Stimulated activated naive CD8-positive, alpha-beta T cell treated with anti-CD3 and anti-CD28 coated beads, Interleukin-15, Interleukin-2, amounts not matched to agents 100 U/mL and 50 U/mL, for 24 hours (primary cell): ENCODE measurements around the gene TEX38.
"Not testable (repeated sequence)": the region's sequence is repeated elsewhere in the genome, so short reads cannot be mapped to it uniquely, and the experiment has no call there.

Experiments used
- ATAC-seq: fragments of 150-1000 bp; cut with Tn5 transposase; one replicate; pipeline ENCODE4 v1.10.0; 2021
- DNase-seq: peaks from one replicate; pipeline ENCODE4 v3.0.0; 2021

Gene TEX38

DNA sequence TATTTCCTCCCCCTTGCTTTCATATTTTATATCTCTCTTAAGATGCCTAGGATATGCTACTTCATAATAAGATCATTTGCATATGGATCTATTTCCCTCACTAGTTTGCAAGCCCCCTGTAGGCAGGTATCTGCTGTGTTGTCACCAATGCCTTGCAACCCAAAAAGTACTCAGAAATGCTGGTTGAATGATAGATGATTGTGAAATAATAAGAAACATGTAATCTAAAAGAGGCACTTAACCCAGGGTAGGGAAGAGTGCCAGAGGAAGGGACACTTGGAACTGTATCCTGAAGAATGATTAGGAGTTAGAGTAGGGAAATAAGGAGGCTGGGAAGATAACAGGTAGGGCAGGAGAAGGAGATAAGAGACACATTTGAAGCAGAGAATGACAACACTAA is 15.8 kb upstream of the TEX38 start:
- no peak for ATAC-seq
- DNase-seq = no peak

DNA sequence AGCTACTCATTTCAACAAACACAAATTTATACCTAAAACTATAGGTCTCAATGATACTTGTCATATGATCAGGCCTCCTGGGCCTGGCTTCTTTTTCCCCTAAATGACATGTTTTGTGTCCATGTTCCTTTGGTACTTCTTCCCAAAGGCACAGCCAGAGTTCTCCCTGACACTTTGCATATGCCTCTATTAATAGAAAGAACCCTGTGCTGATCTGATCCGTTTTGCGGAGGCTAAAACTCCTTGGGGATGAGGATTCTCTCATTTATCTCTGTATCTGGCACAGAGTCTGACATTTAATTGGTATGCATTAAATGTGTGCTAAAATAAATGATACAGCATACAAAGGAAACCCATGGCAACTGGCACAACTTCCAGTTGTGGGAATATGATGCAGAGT is 15.0 kb upstream of the TEX38 start:
- no peak for DNase-seq
- ATAC-seq = no peak

DNA sequence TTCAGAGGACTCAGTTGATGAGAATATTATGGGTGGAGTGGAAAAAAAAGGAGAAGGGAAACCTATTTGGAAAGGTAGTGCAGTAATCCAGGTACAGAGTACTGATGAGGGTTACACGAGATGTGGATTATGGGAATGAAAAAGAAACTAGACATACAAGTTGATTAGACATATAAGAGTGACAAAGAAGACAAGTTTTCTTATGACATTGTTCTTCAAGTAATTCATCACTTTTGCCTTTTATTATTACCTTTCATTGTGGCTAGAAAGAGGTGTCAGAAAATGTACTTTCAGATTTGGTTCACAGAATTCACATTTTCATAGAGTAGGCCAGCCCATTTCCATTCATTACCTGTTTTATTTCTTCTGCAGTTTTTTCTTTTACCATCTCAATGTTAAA is 13.9 kb upstream of the TEX38 start:
- DNase-seq (no peak), ATAC-seq (no peak)

DNA sequence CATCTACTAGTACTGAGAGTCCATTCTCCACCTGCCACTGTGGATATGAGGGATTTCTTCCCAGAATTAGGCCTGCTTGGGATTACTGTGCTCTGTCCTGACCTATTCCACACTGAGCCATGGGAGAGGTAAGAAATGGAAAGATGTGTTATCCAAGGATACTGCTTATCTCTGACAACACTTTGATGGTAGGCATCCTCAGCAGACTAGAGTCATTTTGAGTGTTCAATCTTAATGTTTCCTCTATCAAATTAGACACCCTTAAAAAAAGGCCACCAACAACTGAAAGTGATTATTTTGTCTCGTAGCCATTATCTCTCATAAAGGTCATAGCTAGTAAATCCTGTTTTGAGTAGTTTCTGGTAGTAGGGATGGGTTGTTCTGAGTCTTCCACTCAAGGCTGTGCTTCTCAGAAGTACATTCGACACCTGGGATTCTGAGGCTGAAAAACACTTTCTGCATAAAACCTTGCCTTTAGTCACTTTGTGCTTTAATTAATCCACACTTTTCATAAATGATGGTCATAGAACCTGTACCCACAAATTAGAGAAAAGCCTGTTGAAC is 12.3 kb upstream of the TEX38 start:
- ATAC-seq (no peak), DNase-seq (no peak)

DNA sequence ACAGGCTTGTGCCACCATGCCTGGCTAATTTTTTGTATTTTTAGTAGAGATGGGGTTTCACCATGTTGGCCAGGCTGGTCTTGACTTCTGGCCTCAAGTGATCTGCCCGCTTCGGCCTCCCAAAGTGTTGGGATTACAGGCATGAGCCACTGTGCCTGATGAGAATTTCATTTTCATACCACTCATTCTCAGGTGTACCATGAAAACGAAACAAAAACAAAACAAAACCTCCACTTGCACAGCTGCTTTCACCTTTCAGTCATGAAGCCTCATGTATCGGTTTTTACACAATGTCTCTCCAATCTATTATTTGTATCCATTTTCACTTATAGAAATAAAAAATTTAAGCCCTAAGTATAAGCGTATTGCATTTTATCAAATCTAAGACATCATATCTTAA is 11.5 kb upstream of the TEX38 start:
- not testable (repeated sequence) for ATAC-seq, DNase-seq

DNA sequence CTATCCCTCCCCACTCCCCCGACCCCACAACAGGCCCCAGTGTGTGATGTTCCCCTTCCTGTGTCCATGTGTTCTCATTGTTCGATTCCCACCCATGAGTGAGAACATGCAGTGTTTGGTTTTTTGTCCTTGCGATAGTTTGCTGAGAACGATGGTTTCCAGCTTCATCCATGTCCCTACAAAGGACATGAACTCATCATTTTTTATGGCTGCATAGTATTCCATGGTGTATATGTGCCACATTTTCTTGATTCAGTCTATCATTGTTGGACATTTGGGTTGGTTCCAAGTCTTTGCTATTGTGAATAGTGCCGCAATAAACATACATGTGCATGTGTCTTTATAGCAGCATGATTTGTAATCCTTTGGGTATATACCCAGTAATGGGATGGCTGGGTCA is 8.7 kb upstream of the TEX38 start:
- not testable (repeated sequence) for DNase-seq, ATAC-seq

DNA sequence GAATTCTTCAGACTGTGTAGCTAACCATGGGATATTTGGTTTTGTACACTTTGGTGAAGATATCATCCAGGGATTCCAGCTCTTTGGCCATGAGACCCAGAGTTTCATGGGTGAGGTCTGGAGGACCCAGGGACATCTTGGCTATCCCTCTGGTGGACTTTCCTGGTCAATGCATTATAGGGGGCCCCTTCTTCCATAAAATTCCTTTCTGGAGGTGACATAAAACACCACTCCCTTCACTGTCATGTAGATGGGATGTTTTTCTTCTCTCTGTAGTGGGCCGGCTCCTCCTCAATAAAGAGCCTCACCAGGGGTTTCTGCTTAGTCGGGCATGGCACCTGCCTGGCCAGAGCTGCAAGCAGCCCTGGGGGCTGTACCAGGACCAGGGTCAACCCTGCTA is 5.7 kb upstream of the TEX38 start:
- ATAC-seq = no peak
- no peak for DNase-seq

DNA sequence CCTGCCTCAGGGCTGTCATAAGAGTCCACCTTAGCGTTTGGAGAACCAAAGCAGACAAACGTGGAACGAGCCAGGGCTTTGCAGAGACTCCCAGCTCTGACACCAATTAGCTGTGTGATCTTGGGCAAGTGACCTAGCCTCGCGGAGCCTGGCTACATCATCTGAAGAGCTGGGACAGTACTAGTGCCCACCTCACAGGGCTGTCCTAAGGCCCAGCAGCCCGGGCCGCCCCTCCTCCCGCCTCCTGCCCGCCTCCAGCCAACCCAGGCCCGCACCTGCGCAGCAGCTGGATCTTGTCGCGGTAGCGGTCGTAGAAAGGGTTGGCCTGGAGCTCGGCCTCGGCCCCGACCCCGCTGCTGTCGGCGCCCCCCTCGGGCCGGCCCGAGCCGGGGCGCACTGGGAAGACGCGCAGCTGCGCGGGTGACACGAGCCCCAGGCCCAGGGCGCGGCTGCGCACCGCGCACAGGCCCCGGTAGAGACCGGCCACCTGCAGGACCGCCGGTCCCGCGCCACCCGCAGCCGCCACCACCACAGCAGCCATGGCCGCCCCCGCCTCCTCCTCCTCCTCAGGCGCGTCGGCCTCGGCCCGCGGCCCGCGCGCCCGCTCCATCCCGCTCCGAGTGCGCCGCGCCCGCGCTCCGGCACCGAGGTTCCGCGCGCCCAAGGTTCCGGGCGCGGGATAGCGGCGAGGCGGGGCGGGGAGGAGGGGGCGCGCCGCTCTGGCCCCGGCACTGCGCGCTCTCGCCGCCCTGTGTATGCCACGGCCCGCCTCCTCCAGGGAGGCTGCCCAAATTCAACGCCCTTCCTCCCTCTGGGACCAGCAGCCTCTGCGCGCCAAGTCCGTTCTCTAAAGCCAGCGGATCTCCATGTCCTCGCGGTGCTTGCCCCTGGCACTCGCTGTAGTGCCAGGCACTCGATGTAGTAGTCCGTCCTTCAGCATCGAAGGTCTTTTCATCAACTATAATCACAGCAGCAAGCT is 3.6 kb upstream of the TEX38 start, which contains the start of gene ATPAF1:
ATPAF1 (minus strand) TSS at position 583 of the 979 bp plus-strand sequence; CDS start at position 541, 42 bp downstream.
- DNase-seq = peak; percentile 71
- peak; percentile 92 for ATAC-seq

DNA sequence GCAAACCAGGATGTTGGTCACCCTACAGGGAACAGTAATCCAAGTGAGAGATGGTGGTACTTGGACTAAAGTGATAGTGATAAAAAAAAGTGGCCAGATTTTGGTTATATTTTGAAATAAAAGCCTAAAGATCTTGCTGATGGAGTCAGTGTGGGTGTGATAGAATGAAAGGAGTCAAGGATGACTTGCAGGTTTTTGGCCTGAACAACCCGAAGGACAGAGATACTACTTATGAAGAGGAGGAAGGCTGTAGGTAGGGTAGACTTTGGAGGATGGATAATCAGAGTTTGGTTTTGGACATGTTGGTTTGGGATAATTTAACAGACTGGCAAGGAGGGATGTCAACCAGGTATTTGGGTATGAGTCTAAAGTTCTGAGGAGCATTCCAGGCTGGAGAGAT is 1.5 kb upstream of the TEX38 start:
- ATAC-seq (no peak), DNase-seq (no peak)

DNA sequence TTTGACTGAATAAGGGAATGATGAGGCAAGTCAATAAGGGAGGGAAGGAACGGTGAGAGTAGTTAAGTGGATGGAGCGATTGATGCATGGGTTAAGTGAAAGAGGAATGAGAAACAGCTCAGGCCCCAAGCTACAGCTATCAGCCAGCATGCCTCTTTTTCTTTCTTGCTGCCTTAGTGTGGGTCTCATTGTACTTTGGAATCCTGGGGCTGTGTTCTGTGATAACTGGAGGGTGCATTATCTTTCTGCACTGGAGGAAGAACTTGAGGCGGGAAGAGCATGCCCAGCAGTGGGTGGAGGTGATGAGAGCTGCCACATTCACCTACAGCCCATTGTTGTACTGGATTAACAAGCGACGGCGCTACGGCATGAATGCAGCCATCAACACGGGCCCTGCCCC is 1.0 kb downstream of the TEX38 start:
- ATAC-seq (no peak), DNase-seq (no peak)

DNA sequence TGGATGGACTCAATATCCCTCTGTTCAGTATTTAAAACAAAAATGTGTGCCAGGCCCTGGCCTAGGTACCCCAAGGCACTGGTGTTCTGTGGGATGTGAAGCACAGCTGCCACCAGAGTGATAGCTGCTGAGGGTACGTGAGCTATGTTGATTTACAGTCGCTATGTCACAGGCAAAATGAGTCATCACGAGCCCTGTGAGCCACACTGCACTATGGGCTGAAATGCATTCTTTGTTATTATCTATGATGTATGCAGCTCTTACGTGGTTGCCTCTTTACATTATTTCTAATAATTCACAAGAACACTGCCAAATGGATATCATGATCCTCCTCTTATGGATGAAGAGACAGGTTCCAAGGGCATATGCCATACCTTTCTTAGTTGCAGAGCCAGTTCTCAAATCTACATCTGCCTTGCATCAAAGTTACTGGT is 2.1 kb downstream of the TEX38 start:
- peak; percentile 83 for ATAC-seq
- no peak for DNase-seq

DNA sequence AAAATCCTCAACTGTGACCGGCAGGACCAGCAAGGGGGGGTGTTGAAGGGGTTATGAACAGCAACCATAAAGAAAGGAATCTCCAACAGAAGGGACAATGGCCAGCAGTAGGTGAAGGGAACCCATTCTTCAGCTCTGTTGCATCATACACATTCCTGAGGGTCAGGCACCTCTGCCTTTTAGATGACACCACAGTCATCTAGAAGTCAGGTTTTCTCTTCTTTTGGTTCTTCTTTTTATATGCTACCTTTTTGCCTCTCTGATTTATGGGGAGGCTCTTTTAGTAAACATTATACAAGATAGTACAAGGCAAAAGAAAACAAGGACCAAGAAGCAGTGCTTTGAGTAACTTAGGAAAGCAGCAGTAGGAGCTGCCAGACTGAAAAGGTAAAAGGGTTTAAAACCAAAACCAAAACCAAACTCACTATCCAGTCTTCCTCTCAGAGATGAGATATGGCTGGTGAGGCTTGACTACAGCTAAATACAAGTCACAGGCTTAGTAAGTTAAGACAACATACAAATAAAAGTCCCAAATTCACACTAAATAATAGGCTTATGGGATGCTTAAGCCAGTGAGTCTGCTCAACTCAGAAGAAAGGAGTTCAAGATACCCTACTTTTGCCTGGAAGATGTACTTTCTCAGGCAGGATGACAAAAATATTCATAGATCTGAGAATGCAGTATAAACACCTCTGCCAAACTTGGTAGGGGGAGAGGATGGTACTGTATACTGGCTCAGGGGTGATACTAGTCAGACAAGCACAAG is 4.1 kb downstream of the TEX38 start:
- DNase-seq (no peak), ATAC-seq (no peak)

DNA sequence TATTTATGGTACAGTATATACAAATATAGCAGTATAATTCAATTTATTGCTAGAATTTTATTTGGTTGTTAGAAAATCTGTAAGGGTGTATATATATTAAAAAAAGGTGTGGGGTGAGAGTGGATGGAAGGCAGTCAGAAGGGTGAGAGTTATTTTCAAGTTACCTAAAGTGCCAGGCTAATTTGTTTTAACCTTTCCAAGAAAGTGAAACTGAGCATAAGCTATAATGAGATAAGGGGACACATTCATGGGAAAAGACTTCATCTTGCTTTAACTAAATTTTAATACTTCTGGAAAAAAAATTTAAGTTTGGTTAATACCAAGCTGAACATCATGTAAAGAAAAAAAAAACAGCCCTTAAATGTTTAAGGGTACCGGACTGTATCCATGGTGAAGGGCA is 4.9 kb downstream of the TEX38 start:
- ATAC-seq (no peak), DNase-seq (no peak)

DNA sequence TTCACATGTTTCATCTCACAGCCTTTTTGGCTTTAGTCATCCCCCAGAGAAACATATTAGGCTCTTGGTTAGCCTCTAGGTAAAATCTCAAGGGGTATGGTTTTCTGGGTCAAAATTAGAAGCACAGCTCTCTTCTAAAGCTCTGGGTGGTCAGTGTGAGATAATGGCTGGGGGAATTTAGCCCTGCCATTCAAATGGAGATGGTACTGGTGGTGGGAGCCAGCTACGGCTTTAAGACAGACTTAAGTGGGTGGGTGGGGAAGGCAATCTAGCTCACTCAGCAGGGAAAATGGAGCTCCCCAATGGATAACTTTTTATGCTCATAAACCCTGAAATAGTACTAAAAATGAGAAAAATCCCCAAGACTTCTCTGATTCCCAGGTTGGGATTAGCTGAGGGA is 5.7 kb downstream of the TEX38 start:
- ATAC-seq = no peak
- no peak for DNase-seq

DNA sequence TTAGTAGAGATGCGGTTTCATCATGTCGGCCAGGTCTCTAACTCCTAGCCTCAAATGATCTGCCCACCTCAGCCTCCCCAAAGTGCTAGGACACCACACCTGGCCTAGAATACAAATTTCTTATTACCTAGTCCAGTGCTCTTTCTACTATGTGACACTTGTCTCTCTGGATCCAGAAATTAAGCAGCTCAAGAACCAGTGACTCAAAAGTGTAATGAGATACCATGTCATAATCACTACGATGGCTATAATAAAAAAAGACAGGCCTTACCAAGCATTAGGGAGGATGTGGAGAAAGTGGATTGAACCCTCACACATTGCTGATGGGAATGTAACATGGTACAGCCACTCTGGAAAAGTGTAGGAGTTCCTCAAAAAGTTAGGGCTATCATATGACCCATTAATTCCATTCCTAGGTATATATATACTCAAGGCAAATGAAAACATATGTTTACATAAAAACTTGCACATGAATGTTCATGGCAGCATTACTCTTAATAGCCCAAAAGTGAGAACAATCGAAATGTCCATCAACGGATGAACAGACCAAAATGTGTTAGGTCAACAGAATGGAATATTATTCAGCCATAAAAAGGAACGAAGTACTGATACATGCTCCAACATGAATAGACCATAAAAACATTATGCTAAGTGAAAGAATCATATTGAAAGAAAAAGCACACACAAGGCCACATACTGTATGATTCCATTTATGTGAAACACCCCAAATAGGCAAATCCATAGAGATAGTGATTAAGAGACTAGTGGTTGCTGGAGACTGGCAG is 8.3 kb downstream of the TEX38 start:
- no peak for DNase-seq
- ATAC-seq = no peak

DNA sequence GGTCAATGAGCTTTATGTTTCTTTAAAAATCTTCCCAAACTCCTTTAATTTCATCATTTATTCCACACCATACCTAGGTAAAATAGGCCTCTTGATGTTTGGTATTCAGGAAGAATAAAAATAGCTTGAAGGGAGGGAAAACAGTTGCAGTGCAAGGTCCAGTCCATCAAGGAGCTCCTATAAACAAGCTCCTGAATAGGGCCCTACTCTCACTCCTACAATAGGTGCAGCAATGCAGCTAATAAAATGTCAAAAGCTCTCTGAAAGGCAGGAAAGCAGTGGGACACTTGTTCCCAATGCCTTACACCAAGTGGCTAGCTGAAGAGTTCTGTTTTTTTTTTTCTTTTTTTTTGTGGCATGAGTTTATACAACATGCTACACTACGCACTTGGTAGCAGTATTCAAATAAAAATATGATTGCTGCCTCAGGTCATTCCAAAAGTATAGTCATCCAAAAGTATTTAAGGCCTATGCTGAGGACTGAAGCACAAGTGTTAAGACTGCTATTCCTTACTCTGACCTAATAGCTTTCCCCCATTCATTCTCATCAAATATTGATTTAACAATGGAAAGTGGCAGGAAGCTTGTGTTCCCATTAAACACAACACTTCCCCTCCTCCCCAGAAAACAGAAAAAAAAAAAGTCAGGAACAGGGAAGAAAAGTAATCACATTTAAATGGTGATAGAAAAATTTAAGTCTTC is 9.8 kb downstream of the TEX38 start:
- ATAC-seq = no peak

DNA sequence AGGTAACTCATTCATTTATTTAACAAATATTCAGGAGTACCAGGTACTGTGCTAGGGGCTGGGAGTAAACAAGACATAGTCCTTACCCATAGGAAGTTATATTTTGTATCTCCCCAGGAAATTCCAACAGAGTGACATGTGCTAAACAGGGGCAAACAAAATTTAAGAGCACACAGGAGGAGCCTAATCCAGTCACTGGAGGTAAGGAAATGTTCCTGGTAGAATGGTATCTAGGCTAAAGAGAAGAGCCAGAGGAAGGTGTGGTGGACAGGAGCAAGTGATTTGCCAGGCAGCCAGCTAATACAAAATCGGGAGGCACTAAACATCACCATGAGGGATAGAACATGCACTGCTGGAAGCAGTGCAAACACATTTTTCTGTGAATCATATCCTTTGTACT is 10.4 kb downstream of the TEX38 start:
- DNase-seq (no peak), ATAC-seq (no peak)

More for the DNA sequence above, 9.8 kb downstream of the TEX38 start:
- DNase-seq = no peak

DNA sequence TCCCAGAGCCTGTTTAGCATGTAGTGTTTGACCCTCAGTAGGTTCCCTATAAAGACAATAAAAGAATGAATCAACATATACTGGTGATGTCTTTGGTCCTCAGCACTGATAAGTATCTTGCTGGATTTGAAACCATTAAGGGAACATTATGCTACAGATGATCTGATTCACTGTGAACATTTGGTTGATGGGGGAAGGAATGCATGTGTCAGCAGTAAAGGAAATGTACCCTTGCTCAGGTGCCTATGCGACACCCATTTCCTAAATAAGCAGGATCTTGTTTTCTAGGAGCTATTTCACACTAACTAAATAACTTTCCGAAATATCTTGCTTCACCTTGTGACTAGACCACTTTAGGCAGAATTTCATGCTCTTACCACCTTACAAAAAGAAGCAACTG is 13.0 kb downstream of the TEX38 start:
- ATAC-seq = no peak
- no peak for DNase-seq

DNA sequence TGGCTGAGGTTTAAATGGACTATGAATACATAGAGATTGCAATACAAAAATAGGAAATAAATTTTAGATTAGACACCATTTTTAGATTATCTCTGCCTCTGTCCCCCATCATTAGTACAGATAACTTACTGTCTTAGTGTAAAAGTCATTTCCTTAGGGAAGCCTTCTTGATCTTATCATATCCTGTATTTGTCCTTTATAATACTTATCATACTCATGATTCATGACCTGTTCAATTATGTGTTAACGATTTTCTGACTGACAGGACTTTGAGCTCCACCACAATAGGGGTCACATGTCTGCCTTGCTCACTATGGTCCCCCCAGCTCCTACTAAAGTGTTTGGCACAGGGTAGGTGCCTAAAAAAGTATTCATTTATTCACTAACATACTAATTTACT is 14.6 kb downstream of the TEX38 start:
- DNase-seq (no peak), ATAC-seq (no peak)

DNA sequence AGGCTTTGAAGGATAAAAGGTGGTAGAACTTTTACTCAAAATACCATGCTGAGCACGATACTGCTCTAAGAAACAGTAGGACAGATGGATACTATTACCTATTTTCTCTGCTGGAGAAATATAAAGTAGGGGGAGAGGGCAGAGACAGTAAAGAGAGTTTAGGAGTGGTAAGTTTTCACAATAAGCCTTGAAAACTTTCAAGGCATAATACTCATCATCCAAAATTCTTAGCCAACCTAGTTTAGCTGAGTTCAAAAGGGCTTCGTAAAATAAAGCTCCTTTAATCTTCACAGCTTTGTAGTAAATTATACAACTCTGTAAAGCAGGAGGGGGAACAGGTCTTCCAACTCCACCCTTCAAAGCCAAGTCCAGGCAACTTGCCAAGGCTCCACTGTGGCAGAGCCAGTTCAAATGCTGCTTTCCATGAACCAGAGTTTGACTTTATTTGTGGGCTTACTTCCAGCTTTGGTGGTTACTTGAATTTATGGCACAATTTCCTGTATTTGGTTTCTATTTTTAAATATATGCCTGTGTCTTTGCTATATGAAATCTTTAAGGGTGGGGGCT is 15.5 kb downstream of the TEX38 start:
- ATAC-seq = no peak
- DNase-seq = no peak

DNA sequence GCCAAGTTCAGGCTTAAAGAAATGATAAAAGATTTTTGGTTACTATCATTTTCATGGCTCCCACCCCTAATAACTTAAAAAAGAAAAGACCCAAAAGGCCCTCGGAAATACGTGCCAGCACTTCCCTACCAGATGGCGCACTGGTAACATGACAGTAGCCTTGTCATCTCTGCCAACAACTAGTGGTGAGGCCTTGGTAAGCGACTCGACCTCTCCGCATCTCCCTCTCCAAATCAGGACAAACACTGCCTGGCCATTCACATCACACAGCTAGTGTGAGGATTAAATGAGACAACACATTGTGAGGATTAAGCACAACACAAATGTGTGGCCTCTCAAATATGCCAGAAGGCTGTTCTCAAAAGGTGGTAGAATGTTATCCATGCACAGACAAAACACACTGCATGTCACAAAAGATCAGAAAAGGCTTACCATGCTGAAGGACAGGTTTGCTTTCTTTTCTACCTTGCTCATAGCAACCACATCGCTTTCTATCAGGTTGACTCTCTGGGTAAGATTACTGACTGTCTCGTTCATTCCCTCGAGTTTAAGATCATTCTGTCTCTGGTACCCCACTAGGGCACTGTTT is 16.4 kb downstream of the TEX38 start:
- ATAC-seq (no peak), DNase-seq (no peak)
